ENCODE data around the gene SNAP23.

SNAP23 gene

GRCh38 chr15:42558739-42559138 lies 63.3 kb downstream of the SNAP23 start:
- DNase-seq (ENCODE audit: low read depth in 2 of 2) = no peak

GRCh38 chr15:42575188-42576039 lies 80.0 kb downstream of the SNAP23 start, which contains the start of gene STARD9:
Gene STARD9, plus strand, starts transcription at chr15:42575606. Its CDS starts 110 bp downstream, at chr15:42575716.
- DNase-seq (ENCODE audit: low read depth in 2 of 2) = peak; percentile 87 to 91

GRCh38 chr15:42576040-42576594 lies 80.7 kb downstream of the SNAP23 start:
- DNase-seq (ENCODE audit: low read depth in 2 of 2) = no peak

DNA sequence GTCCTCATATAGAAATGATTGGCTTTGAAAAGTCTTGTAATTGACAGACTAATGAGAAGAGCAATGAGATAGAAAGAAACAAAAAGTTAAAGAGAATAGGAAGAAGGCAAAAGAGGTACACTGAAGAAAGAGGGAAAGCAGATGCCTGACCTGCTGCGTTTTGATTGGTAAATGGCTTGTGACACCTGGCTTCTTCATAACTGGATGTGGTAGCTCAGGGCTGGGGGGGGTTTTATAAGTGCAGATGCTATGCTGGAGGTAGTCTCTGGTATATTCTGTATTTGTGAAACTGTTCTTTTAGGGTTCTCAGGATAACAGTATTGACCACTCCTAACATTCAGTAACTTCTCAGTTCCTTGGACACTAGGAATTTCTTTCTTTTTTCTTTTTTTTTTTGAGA lies 81.3 kb downstream of the SNAP23 start:
- no peak for DNase-seq (ENCODE audit: low read depth in 2 of 2)

DNA sequence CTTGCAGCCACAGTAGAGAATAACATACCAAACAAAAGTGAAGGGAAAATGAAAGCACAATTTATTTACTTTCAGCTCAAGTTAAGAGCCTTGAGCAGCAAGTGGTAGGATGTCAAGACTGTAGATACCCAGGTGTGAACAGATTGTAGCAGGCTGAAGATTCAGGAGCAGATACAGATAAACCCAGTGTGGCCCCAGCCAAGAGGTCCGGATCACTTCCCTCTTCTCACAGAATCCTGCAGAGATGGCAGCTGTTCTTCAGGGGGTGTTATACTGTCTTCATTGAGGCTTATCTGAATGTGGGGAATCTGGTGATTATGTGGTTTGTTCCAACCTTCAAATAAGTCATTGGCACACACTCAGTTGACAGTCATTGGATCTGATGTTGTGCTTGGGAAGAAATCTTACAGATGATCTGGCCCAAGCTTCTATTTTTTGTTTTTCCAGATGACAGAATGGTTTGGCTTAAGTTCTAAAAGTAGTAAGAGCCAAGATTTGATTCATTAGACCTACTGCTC lies 82.1 kb downstream of the SNAP23 start:
- DNase-seq (ENCODE audit: low read depth in 2 of 2) = no peak

DNA sequence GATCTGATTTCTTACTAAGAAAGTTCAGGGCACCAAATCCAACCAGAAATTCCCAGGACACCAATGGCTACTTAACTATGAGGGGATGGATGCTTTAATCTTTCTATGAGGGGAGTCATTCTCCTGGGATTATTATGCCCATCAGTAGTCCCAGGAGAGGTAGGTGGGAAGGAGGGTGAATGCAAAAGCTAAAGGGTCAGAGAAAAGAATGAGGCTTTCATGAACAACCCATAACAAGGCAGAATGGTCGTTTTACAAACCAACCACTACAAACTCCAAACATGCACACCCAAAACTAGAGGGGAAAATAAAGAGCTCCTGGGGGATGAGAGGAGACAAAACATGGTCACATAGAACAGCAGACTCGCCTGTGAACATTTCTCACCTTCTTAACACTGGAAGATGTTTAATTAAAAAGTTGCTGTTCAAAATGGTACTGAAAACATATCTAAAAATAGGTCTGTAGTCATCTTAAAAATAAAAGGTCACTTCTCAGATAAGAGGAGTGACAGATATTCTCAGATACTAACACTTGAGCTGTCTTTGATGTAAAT lies 83.6 kb downstream of the SNAP23 start:
- no peak for DNase-seq (ENCODE audit: low read depth in 2 of 2)

DNA sequence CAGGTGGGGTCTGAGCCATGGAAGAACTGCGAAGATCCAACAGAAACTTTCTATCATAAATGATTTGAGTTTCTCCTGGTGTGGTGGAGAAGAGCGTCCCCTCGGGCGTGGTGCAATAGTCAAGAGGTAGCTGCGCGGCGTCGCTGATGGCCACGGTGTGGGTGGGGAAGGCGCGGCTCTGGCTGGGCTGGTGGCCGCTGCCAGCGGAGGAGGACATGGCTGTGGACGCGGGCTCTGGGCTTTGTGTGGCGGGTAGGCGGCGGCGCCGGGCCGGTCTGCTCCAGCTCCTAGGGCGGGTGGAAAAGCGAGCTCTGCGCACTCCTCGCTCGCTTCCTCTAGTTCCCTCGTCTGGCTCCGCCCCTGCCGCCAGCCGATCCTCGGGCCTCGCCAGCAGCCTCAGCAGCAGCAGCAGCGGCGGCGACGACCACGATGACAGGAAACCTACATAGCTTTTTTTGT lies 85.9 kb downstream of the SNAP23 start:
- peak; percentile 48 to 51 for DNase-seq (ENCODE audit: low read depth in 2 of 2)

All from stimulated activated CD8-positive, alpha-beta memory T cell treated with anti-CD3 and anti-CD28 coated beads, Interleukin-15, amount 100 ng/mL, for 4 hours (primary cell).